ENCODE measurements around the gene CLC.

CLC gene

DNA sequence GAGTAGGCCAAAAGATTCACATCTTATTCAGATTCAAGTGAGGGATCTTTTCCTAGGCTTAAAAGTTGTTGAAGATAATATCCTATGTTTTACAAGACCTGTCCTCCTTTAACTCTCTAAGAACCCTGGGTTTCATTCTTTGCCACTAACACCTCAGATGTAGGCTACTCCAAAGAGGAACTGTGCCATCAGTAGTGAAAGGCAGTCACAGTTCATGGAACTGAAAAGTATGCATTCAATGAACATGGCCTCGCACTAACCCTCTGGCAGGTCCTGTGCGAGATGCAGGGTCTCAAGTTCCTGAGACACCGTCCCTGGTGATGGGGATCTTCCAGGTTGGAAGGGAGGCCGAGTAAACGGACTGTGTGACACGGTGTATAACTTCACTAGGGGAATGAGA is 29.2 kb downstream of the CLC start:
- H3K4me3 ChIP-seq (replicated peaks; ENCODE audit: low read depth, low read length): no peak overlapping the region
- H3K27me3 ChIP-seq (replicated peaks; ENCODE audit: control insufficient read depth, insufficient read depth, low read length): no peaks in the 10 kb centered on the region
- no peaks in the 10 kb centered on the region for H3K36me3 ChIP-seq (ENCODE audit: control insufficient read depth, insufficient read depth, low read length)
- no peak for DNase-seq (ENCODE audit: extremely low read depth, insufficient read length)
- TF ChIP-seq, protein P1, sequence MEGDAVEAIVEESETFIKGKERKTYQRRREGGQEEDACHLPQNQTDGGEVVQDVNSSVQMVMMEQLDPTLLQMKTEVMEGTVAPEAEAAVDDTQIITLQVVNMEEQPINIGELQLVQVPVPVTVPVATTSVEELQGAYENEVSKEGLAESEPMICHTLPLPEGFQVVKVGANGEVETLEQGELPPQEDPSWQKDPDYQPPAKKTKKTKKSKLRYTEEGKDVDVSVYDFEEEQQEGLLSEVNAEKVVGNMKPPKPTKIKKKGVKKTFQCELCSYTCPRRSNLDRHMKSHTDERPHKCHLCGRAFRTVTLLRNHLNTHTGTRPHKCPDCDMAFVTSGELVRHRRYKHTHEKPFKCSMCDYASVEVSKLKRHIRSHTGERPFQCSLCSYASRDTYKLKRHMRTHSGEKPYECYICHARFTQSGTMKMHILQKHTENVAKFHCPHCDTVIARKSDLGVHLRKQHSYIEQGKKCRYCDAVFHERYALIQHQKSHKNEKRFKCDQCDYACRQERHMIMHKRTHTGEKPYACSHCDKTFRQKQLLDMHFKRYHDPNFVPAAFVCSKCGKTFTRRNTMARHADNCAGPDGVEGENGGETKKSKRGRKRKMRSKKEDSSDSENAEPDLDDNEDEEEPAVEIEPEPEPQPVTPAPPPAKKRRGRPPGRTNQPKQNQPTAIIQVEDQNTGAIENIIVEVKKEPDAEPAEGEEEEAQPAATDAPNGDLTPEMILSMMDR (IDR thresholded peaks at IDR 0.05; ENCODE audit: insufficient read depth, low read length, poor library complexity, severe bottlenecking): no peak

DNA sequence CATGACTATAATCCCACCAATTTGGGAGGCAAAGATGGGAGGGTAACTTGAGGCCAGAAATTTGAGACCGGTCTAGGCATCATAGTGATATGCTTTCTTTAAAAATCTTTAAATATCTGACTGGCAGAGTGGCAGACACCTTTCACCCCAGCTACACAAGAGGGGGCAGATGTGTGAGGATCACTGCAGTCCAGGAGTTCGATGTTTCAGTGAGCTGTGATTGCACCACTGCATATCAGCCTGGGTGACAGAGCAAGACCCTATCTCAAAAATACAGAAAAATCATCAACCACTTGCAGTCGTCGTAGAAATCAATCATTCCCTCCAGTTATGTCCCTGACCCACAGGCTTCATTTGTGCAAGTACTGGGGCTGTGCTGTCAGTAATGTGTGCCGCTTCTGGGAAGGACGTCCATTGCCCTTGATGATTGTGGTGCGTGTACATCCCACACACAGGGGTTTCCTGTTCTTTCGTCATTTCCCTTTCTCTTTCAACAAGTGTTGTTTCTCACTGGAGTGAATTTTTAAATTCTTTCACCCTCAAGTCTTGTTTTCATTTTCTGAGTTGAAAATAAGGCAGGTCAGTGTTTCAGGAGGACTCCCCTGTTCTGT is 32.1 kb downstream of the CLC start:
- Histone ChIP-seq H3K36me3 (ENCODE audit: control insufficient read depth, insufficient read depth, low read length) (no peaks in the 10 kb centered on the region), H3K4me3 (replicated peaks; ENCODE audit: low read depth, low read length) (no peak overlapping the region), H3K27me3 (replicated peaks; ENCODE audit: control insufficient read depth, insufficient read depth, low read length) (no peaks in the 10 kb centered on the region)
- TF ChIP-seq, protein P1 (IDR thresholded peaks at IDR 0.05; ENCODE audit: insufficient read depth, low read length, poor library complexity, severe bottlenecking): no peak
- DNase-seq (ENCODE audit: extremely low read depth, insufficient read length): no peak

DNA sequence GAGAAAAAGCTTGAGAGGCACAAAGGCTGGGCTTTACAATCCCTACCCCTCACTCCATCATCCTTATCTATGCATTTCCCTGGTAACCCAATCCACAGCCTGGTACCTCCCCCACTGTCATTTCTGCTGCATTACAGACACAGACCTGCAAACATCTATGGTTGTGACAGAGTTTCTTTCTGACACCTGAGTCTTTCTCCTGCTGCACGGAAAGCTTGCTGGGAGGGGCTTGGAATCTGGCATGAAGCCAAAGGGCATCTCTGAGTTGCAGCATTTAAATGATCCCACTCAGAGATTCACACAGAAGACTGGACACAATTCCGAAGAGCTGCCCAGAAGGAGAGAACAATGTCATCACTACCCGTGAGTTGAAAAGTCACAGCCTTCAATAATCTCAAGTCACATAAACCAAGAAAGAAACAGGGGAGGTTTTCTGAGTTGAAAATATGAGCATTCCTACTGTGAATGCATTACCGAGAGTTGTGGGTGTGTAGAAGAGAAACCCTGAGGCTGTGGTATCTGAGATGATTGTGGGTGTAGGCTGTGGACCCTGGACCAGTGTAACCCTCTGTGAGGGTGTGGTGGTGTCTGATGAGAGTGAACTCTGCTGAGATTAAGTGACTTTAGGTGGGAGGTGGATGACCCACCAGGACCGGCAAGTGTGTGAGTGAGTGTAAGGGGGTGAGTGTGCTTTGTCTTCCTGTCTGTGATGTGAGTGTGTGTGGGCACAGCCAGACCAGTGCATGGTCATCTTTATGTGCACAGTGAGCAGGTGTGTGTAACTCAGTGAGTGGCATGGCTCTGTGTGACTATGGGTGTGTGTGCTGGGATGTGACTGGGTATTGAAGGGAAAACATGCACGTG is 33.4 kb downstream of the CLC start, which contains the start of gene LGALS14:
TSS of gene LGALS14 (plus strand) at position 301 of the 864 bp plus-strand sequence. CDS start at position 349, 48 bp downstream.
- TF ChIP-seq, protein P1 (IDR thresholded peaks at IDR 0.05; ENCODE audit: insufficient read depth, low read length, poor library complexity, severe bottlenecking): no peak
- Histone ChIP-seq H3K27me3 (replicated peaks; ENCODE audit: control insufficient read depth, insufficient read depth, low read length) (no peaks in the 10 kb centered on the region), H3K36me3 (ENCODE audit: control insufficient read depth, insufficient read depth, low read length) (no peaks in the 10 kb centered on the region), H3K4me3 (replicated peaks; ENCODE audit: low read depth, low read length) (no peak within 1 kb of the TSS)
- DNase-seq (ENCODE audit: extremely low read depth, insufficient read length): no peak

DNA sequence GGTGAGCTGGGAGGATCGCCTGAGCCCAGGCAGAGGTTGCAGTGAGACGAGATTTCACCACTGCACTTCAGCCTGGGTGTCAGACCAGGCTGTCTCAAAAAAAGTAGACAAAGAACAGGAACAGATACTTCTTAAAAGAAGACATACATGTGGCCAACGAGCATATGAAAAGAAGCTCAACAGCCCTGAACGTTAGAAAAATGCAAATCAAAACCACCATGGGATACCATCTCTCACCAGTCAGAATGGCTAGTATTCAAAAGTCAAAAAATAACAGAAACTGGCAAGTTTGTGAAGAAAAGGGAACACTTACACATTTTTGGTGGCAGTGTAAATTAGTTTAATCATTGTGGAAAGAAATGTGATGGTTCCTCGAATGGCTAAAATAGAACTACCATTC is 36.5 kb downstream of the CLC start:
- no peaks in the 10 kb centered on the region for H3K36me3 ChIP-seq (ENCODE audit: control insufficient read depth, insufficient read depth, low read length)
- H3K4me3 ChIP-seq (replicated peaks; ENCODE audit: low read depth, low read length): no peak overlapping the region
- TF ChIP-seq, protein P1 (IDR thresholded peaks at IDR 0.05; ENCODE audit: insufficient read depth, low read length, poor library complexity, severe bottlenecking): no peak
- no peak for DNase-seq (ENCODE audit: extremely low read depth, insufficient read length)
- H3K27me3 ChIP-seq (replicated peaks; ENCODE audit: control insufficient read depth, insufficient read depth, low read length): no peaks in the 10 kb centered on the region

DNA sequence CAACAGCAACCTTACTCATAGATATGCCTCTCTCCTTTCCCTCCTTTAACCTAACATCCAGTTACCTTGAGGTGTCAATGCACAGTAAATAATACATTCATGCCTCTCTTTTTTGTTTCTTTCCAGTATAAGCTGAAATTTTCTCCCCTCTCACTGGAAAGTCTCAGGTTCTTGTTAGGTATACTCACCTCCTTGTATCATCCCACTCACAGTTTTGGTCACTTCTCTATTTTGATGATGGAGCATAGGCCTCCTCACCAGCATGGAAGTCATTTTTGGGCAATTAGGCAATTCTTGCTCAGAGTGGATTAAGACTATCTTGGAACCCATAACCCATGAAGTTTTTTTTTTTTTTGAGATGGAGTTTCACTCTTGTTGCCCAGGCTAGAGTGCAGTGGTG is 39.3 kb downstream of the CLC start:
- DNase-seq (ENCODE audit: extremely low read depth, insufficient read length): no peak
- Histone ChIP-seq H3K4me3 (replicated peaks; ENCODE audit: low read depth, low read length) (no peak overlapping the region), H3K36me3 (ENCODE audit: control insufficient read depth, insufficient read depth, low read length) (no peaks in the 10 kb centered on the region), H3K27me3 (replicated peaks; ENCODE audit: control insufficient read depth, insufficient read depth, low read length) (no peaks in the 10 kb centered on the region)
- TF ChIP-seq, protein P1 (IDR thresholded peaks at IDR 0.05; ENCODE audit: insufficient read depth, low read length, poor library complexity, severe bottlenecking): no peak
